PC-3 (cell line): ENCODE data around the gene TNFRSF12A.
"Not testable (repeated sequence)": the region's sequence is repeated elsewhere in the genome, so short reads cannot be mapped to it uniquely, and the experiment has no call there.

ENCODE experiments used
- CTCF ChIP-seq: fragments of 300-600 bp; sonication (generic); conservative IDR thresholded peaks from 2 replicates; pipeline ENCODE4 v1.5.1; 2017; ENCODE audit warnings: antibody characterized with exemption, low read depth, mild to moderate bottlenecking, low read length
- EZH2 ChIP-seq: fragments of 300-600 bp; sonication (generic); IDR thresholded peaks from one replicate; pipeline ENCODE4 v1.6.1; 2017; ENCODE audit warnings: antibody characterized with exemption, mild to moderate bottlenecking, low read length; ENCODE audit not compliant: unreplicated experiment
- EZH2phosphoT487 ChIP-seq: fragments of 300-600 bp; sonication (generic); IDR thresholded peaks from 2 replicates; pipeline ENCODE4 v1.6.1; 2018; ENCODE audit warnings: mild to moderate bottlenecking, antibody characterized with exemption, low read length, borderline replicate concordance

GRCh38 chr16:3069146-3069545 is 49.0 kb downstream of the TNFRSF12A start:
- TF ChIP-seq EZH2, CTCF, EZH2phosphoT487: not testable (repeated sequence)
